ENCODE results near the gene FTO. TPM values are rescaled to one million over a fixed set of nuclear protein-coding genes. Genes with fewer than 3 reads are reported as not detected.

The FTO gene
- total RNA-seq, 1 donor from 2014 or later: 110 TPM

GRCh38 chr16:53784291-53784690, 80.3 kb downstream of the FTO start:
- H3K9me3 Mint-ChIP-seq: peaks cover 3% of the 10 kb centered on the region
- Histone ChIP-seq H3K4me1 (peaks cover 9% of the 10 kb centered on the region), H3K9ac (no peak overlapping the region), H3F3A (ENCODE audit: low read depth) (no peaks in the 10 kb centered on the region), H3K4me2 (no peak overlapping the region), H3K27ac (no peak overlapping the region), H3K9me3 (ENCODE audit: low read depth) (no peaks in the 10 kb centered on the region), H2AFZ (replicated peaks) (no peak overlapping the region), H3K27me3 (no peaks in the 10 kb centered on the region), H3K79me2 (ENCODE audit: low read depth) (peaks cover 49% of the 10 kb centered on the region), H3K4me3 (no peak overlapping the region), H3K36me3 (no peaks in the 10 kb centered on the region), H4K20me1 (ENCODE audit: low read depth) (no peaks in the 10 kb centered on the region)
- H3K4me3 Mint-ChIP-seq: no peak overlapping the region
- no peaks in the 10 kb centered on the region for H3K27me3 Mint-ChIP-seq (ENCODE audit: insufficient read depth, low read depth)
- no peak overlapping the region for H3K27ac Mint-ChIP-seq
- H3K36me3 Mint-ChIP-seq: peaks cover 7% of the 10 kb centered on the region
- peaks cover 5% of the 10 kb centered on the region for H3K4me1 Mint-ChIP-seq
- no peak for DNase-seq (ENCODE audit: low spot score)
- TF ChIP-seq EZH2 (IDR thresholded peaks at IDR 0.05): no peak
- no peak for TF ChIP-seq EZH2phosphoT487 (IDR thresholded peaks at IDR 0.05)
- TF ChIP-seq CTCF (IDR thresholded peaks at IDR 0.05): no peak

GRCh38 chr16:53785044-53785443, 81.1 kb downstream of the FTO start:
- H3K36me3 Mint-ChIP-seq: peaks cover 7% of the 10 kb centered on the region
- peaks cover 45% of the 10 kb centered on the region for H3K79me2 ChIP-seq (ENCODE audit: low read depth)
- no peak overlapping the region for H3K27ac ChIP-seq
- no peaks in the 10 kb centered on the region for H4K20me1 ChIP-seq (ENCODE audit: low read depth)
- no peaks in the 10 kb centered on the region for H3K27me3 ChIP-seq
- TF ChIP-seq EZH2 (IDR thresholded peaks at IDR 0.05) (no peak), CTCF (IDR thresholded peaks at IDR 0.05) (no peak), EZH2phosphoT487 (IDR thresholded peaks at IDR 0.05) (no peak)
- H3K9me3 ChIP-seq (ENCODE audit: low read depth): no peaks in the 10 kb centered on the region
- H3K4me3 ChIP-seq: no peak overlapping the region
- peaks cover 2% of the 10 kb centered on the region for H3K4me1 ChIP-seq
- H3K4me1 Mint-ChIP-seq: peaks cover 4% of the 10 kb centered on the region
- no peak overlapping the region for H2AFZ ChIP-seq (replicated peaks)
- no peaks in the 10 kb centered on the region for H3F3A ChIP-seq (ENCODE audit: low read depth)
- H3K36me3 ChIP-seq: no peaks in the 10 kb centered on the region
- no peak for DNase-seq (ENCODE audit: low spot score)
- no peak overlapping the region for H3K4me3 Mint-ChIP-seq
- H3K9me3 Mint-ChIP-seq: peaks cover 3% of the 10 kb centered on the region
- no peak overlapping the region for H3K9ac ChIP-seq
- no peak overlapping the region for H3K4me2 ChIP-seq
- no peaks in the 10 kb centered on the region for H3K27me3 Mint-ChIP-seq (ENCODE audit: insufficient read depth, low read depth)
- H3K27ac Mint-ChIP-seq: no peak overlapping the region

GRCh38 chr16:53785916-53786315, 82.0 kb downstream of the FTO start:
- Mint-ChIP-seq H3K27ac (no peak overlapping the region), H3K9me3 (peaks cover 3% of the 10 kb centered on the region), H3K4me1 (peaks cover 4% of the 10 kb centered on the region), H3K27me3 (ENCODE audit: insufficient read depth, low read depth) (no peaks in the 10 kb centered on the region), H3K36me3 (peaks cover 7% of the 10 kb centered on the region), H3K4me3 (no peak overlapping the region)
- H3F3A ChIP-seq (ENCODE audit: low read depth): no peaks in the 10 kb centered on the region
- no peak for DNase-seq (ENCODE audit: low spot score)
- H3K9ac ChIP-seq: no peak overlapping the region
- H3K79me2 ChIP-seq (ENCODE audit: low read depth): peaks cover 36% of the 10 kb centered on the region
- no peak for TF ChIP-seq EZH2phosphoT487 (IDR thresholded peaks at IDR 0.05)
- H3K36me3 ChIP-seq: no peaks in the 10 kb centered on the region
- H3K4me2 ChIP-seq: no peak overlapping the region
- no peaks in the 10 kb centered on the region for H3K27me3 ChIP-seq
- no peak overlapping the region for H2AFZ ChIP-seq (replicated peaks)
- H3K27ac ChIP-seq: no peak overlapping the region
- H4K20me1 ChIP-seq (ENCODE audit: low read depth): no peaks in the 10 kb centered on the region
- H3K4me1 ChIP-seq: no peaks in the 10 kb centered on the region
- no peak overlapping the region for H3K4me3 ChIP-seq
- no peaks in the 10 kb centered on the region for H3K9me3 ChIP-seq (ENCODE audit: low read depth)

- no peak overlapping the region for H3K27ac Mint-ChIP-seq
- H3K4me3 ChIP-seq: no peak overlapping the region
These were observed 83.5 kb downstream of the FTO start for GRCh38 chr16:53787423-53787822.

More at GRCh38 chr16:53787423-53787822, 83.5 kb downstream of the FTO start:
- Histone ChIP-seq H2AFZ (replicated peaks) (no peak overlapping the region), H3F3A (ENCODE audit: low read depth) (no peaks in the 10 kb centered on the region), H4K20me1 (ENCODE audit: low read depth) (no peaks in the 10 kb centered on the region), H3K27me3 (no peaks in the 10 kb centered on the region), H3K4me1 (peaks cover 4% of the 10 kb centered on the region), H3K27ac (no peak overlapping the region), H3K4me2 (no peak overlapping the region), H3K79me2 (ENCODE audit: low read depth) (peaks cover 34% of the 10 kb centered on the region), H3K9ac (no peak overlapping the region), H3K36me3 (no peaks in the 10 kb centered on the region), H3K9me3 (ENCODE audit: low read depth) (no peaks in the 10 kb centered on the region)
- no peak for TF ChIP-seq EZH2phosphoT487 (IDR thresholded peaks at IDR 0.05)
- TF ChIP-seq EZH2 (IDR thresholded peaks at IDR 0.05): no peak
- TF ChIP-seq CTCF (IDR thresholded peaks at IDR 0.05): no peak
- peaks cover 3% of the 10 kb centered on the region for H3K9me3 Mint-ChIP-seq
- H3K4me3 Mint-ChIP-seq: no peak overlapping the region
- no peak for DNase-seq (ENCODE audit: low spot score)
- H3K36me3 Mint-ChIP-seq: peaks cover 7% of the 10 kb centered on the region
- no peaks in the 10 kb centered on the region for H3K27me3 Mint-ChIP-seq (ENCODE audit: insufficient read depth, low read depth)
- H3K4me1 Mint-ChIP-seq: no peaks in the 10 kb centered on the region
